CD8-positive, alpha-beta memory T cell (primary cell): ENCODE results near the gene IL6ST. TPM values are rescaled to one million over a fixed set of nuclear protein-coding genes. Genes with fewer than 3 reads are reported as not detected.

Source experiments
- CTCF ChIA-PET: fragments of 350-600 bp; sonication (Branson Sonifier 250); formaldehyde crosslinking; loops from one replicate; lab custom pipeline; 2021; ENCODE audit warnings: antibody characterized with exemption; lab: Charles Lee
- POLR2A ChIA-PET: fragments of 350-600 bp; sonication (Branson Sonifier 250); formaldehyde crosslinking; loops from one replicate; lab custom pipeline; 2021; ENCODE audit warnings: antibody characterized with exemption; lab: Charles Lee
- DNase-seq, 5 donors: peaks; one replicate each; pipeline versions ENCODE4 v3.0.0 to v3.0.0-alpha.2; 2020 to 2022; ENCODE audit warnings: mixed read lengths in 1 of 5
- H3K27ac ChIP-seq: one replicate; pipeline ENCODE4 v1.7.0; 2013; ENCODE audit warnings: low read depth, mild to moderate bottlenecking, low read length, moderate library complexity
- H3K27me3 ChIP-seq: 2 replicates; pipeline ENCODE4 v1.7.0; 2013; ENCODE audit warnings: low read length, mild to moderate bottlenecking; ENCODE audit not compliant: insufficient read depth, poor library complexity, severe bottlenecking
- H3K36me3 ChIP-seq: 2 replicates; pipeline ENCODE4 v1.7.0; 2013; ENCODE audit warnings: mild to moderate bottlenecking, low read length, moderate library complexity; ENCODE audit not compliant: insufficient read depth
- H3K4me1 ChIP-seq: 2 replicates; pipeline ENCODE4 v1.7.0; 2013; ENCODE audit warnings: mild to moderate bottlenecking, low read length, moderate library complexity; ENCODE audit not compliant: insufficient read depth
- H3K4me3 ChIP-seq: 2 replicates; pipeline ENCODE4 v1.7.0; 2013; ENCODE audit warnings: mild to moderate bottlenecking, low read length
- H3K9me3 ChIP-seq: 2 replicates; pipeline ENCODE4 v1.7.0; 2013; ENCODE audit warnings: mild to moderate bottlenecking, low read length
- H3K27ac Mint-ChIP-seq, 8 donors: one replicate each; pipeline ENCODE4 v1.8.0; 2020 to 2021; ENCODE audit warnings: mixed read lengths in 8 of 8, mild to moderate bottlenecking in 6 of 8, inconsistent platforms in 3 of 8, moderate library complexity in 3 of 8
- H3K27me3 Mint-ChIP-seq, 2 donors: one replicate each; pipeline ENCODE4 v1.8.0; 2020 to 2021; ENCODE audit warnings: mixed read lengths in 2 of 2, mild to moderate bottlenecking in 1 of 2, moderate library complexity in 1 of 2
- H3K36me3 Mint-ChIP-seq, 3 donors: one replicate each; pipeline ENCODE4 v1.8.0; 2020 to 2021; ENCODE audit warnings: mixed read lengths in 3 of 3, inconsistent platforms in 1 of 3, mild to moderate bottlenecking in 1 of 3
- H3K4me1 Mint-ChIP-seq, 3 donors: one replicate each; pipeline ENCODE4 v1.8.0; 2020 to 2021; ENCODE audit warnings: mixed read lengths in 3 of 3, inconsistent platforms in 1 of 3, mild to moderate bottlenecking in 1 of 3
- H3K4me3 Mint-ChIP-seq, 7 donors: one replicate each; pipeline ENCODE4 v1.8.0; 2020 to 2021; ENCODE audit warnings: mixed read lengths in 7 of 7, mild to moderate bottlenecking in 6 of 7, moderate library complexity in 4 of 7, inconsistent platforms in 2 of 7
- H3K9me3 Mint-ChIP-seq, 5 donors: one replicate each; pipeline ENCODE4 v1.8.0; 2020 to 2022; ENCODE audit warnings: mixed read lengths in 5 of 5, mild to moderate bottlenecking in 3 of 5, moderate library complexity in 2 of 5, inconsistent platforms in 1 of 5
- polyA plus RNA-seq: library from polyadenylated mRNA; unstranded; fragments of 300-500 nt; fragmentation: Illumina TruSeq; gene quantifications from one replicate; pipeline ENCODE4 v1.2.3, GENCODE V29; 2021
- total RNA-seq, 2 experiments: library from RNA; stranded (reverse); gene quantifications; one replicate each; pipeline ENCODE4 v1.2.3, GENCODE V29; 2021

The IL6ST gene
- total and polyA plus RNA-seq, 3 experiments from 2014 or later, result 18.1 to 60.0 (median 52.2) TPM

GRCh38 chr5:56012281-56012963 is 17.7 kb upstream of the IL6ST start:
- H3K4me1 ChIP-seq, result peaks cover 28% of the 10 kb centered on the region
- no peaks in the 10 kb centered on the region for H3K36me3 Mint-ChIP-seq
- H3K27ac Mint-ChIP-seq, result peak overlapping the region; percentile 21 to 91 (median 58)
- DNase-seq, result peak in 3 of 5 donors; percentile 2 to 57 (median 30)
- no peaks in the 10 kb centered on the region for H3K9me3 ChIP-seq
- H3K9me3 Mint-ChIP-seq, result no peaks in the 10 kb centered on the region
- ChIA-PET CTCF (interaction anchor here (1.5 kb wide), 1 partner anchor 12 kb away, joined by 4 read pairs; no protein-coding TSS in a partner anchor), POLR2A (interaction anchor here (1.2 to 1.8 kb wide), 2 partner anchors 18 to 47 kb away, joined by 4 to 10 read pairs; partner anchors contain the start of gene IL6ST)
- H3K27me3 ChIP-seq, result no peaks in the 10 kb centered on the region
- peak overlapping the region in 5 of 7 donors; percentile 2 to 71 (median 7) for H3K4me3 Mint-ChIP-seq
- H3K27ac ChIP-seq, result no peak overlapping the region
- peaks cover 0 to 1% of the 10 kb centered on the region in 2 donors for H3K27me3 Mint-ChIP-seq
- peaks cover 14 to 22% (median 18%) of the 10 kb centered on the region in 3 donors for H3K4me1 Mint-ChIP-seq
- peak overlapping the region; percentile 9 for H3K4me3 ChIP-seq
- H3K36me3 ChIP-seq, result no peaks in the 10 kb centered on the region

GRCh38 chr5:56011835-56012234 is 17.1 kb upstream of the IL6ST start:
- H3K4me3 ChIP-seq, result peak overlapping the region; percentile 9
- H3K27ac ChIP-seq, result no peak overlapping the region
- POLR2A ChIA-PET, result interaction anchor here (1.2 to 1.8 kb wide), 2 partner anchors 17 to 47 kb away, joined by 4 to 10 read pairs; partner anchors contain the start of gene IL6ST

GRCh38 chr5:56010431-56010830 is 15.7 kb upstream of the IL6ST start:
- no peaks in the 10 kb centered on the region for H3K9me3 ChIP-seq
- H3K4me1 ChIP-seq, result peaks cover 34% of the 10 kb centered on the region
- CTCF ChIA-PET, result interaction anchor here (1.3 kb wide), 1 partner anchor 49 kb away, joined by 3 read pairs; no protein-coding TSS in a partner anchor
- POLR2A ChIA-PET, result no interaction called here
- H3K4me3 ChIP-seq, result no peak overlapping the region
- H3K36me3 ChIP-seq, result no peaks in the 10 kb centered on the region
- Mint-ChIP-seq H3K36me3 (no peaks in the 10 kb centered on the region), H3K27ac (peak overlapping the region in 1 of 8 donors; percentile 45), H3K4me3 (no peak overlapping the region), H3K4me1 (peaks cover 20 to 34% (median 26%) of the 10 kb centered on the region in 3 donors), H3K27me3 (peaks cover 0 to 5% of the 10 kb centered on the region in 2 donors), H3K9me3 (no peaks in the 10 kb centered on the region)
- no peak for DNase-seq
- no peak overlapping the region for H3K27ac ChIP-seq
- H3K27me3 ChIP-seq, result no peaks in the 10 kb centered on the region

More at GRCh38 chr5:56011835-56012234, 17.1 kb upstream of the IL6ST start:
- Histone ChIP-seq H3K36me3 (no peaks in the 10 kb centered on the region), H3K9me3 (no peaks in the 10 kb centered on the region), H3K27me3 (no peaks in the 10 kb centered on the region), H3K4me1 (peaks cover 28% of the 10 kb centered on the region)
- DNase-seq, result no peak
- CTCF ChIA-PET, result interaction anchor here (1.5 kb wide), 1 partner anchor 13 kb away, joined by 4 read pairs; no protein-coding TSS in a partner anchor
- Mint-ChIP-seq H3K27ac (peak overlapping the region in 7 of 8 donors; percentile 21 to 91 (median 62)), H3K36me3 (no peaks in the 10 kb centered on the region), H3K4me1 (peaks cover 14 to 22% (median 18%) of the 10 kb centered on the region in 3 donors), H3K4me3 (peak overlapping the region in 3 of 7 donors; percentile 2 to 71 (median 7)), H3K27me3 (peaks cover 0 to 1% of the 10 kb centered on the region in 2 donors), H3K9me3 (no peaks in the 10 kb centered on the region)

GRCh38 chr5:56006600-56006999 is 11.8 kb upstream of the IL6ST start:
- Mint-ChIP-seq H3K36me3 (no peaks in the 10 kb centered on the region), H3K4me1 (peaks cover 6 to 15% (median 13%) of the 10 kb centered on the region in 3 donors), H3K27ac (no peak overlapping the region), H3K4me3 (no peak overlapping the region), H3K9me3 (peaks cover 0 to 6% (median 0%) of the 10 kb centered on the region in 5 donors), H3K27me3 (peaks cover 0 to 5% of the 10 kb centered on the region in 2 donors)
- Histone ChIP-seq H3K27ac (no peak overlapping the region), H3K36me3 (no peaks in the 10 kb centered on the region), H3K27me3 (no peaks in the 10 kb centered on the region), H3K9me3 (no peaks in the 10 kb centered on the region), H3K4me3 (no peak overlapping the region), H3K4me1 (peaks cover 14% of the 10 kb centered on the region)
- no peak for DNase-seq
- CTCF ChIA-PET, result no interaction called here
- POLR2A ChIA-PET, result interaction anchor here (0.5 kb wide), 1 partner anchor 36 kb away, joined by 3 read pairs; no protein-coding TSS in a partner anchor

- H3K9me3 Mint-ChIP-seq, result peaks cover 0 to 6% (median 0%) of the 10 kb centered on the region in 5 donors
- Histone ChIP-seq H3K9me3 (no peaks in the 10 kb centered on the region), H3K4me3 (no peak overlapping the region), H3K27me3 (no peaks in the 10 kb centered on the region), H3K36me3 (no peaks in the 10 kb centered on the region), H3K4me1 (peaks cover 10% of the 10 kb centered on the region), H3K27ac (no peak overlapping the region)
- ChIA-PET CTCF (no interaction called here), POLR2A (interaction anchor here (0.5 kb wide), 1 partner anchor 37 kb away, joined by 3 read pairs; no protein-coding TSS in a partner anchor)
- H3K36me3 Mint-ChIP-seq, result no peaks in the 10 kb centered on the region
- DNase-seq, result no peak
- no peak overlapping the region for H3K4me3 Mint-ChIP-seq
- no peak overlapping the region for H3K27ac Mint-ChIP-seq
- H3K4me1 Mint-ChIP-seq, result peaks cover 6 to 12% (median 12%) of the 10 kb centered on the region in 3 donors
- peaks cover 0 to 5% of the 10 kb centered on the region in 2 donors for H3K27me3 Mint-ChIP-seq
Measured at GRCh38 chr5:56006094-56006493, 11.3 kb upstream of the IL6ST start.

- Histone ChIP-seq H3K27ac (no peak overlapping the region), H3K4me1 (peaks cover 6% of the 10 kb centered on the region), H3K9me3 (no peaks in the 10 kb centered on the region), H3K36me3 (no peaks in the 10 kb centered on the region), H3K4me3 (no peak overlapping the region), H3K27me3 (no peaks in the 10 kb centered on the region)
- Mint-ChIP-seq H3K4me3 (no peak overlapping the region), H3K9me3 (peaks cover 0 to 6% (median 0%) of the 10 kb centered on the region in 5 donors), H3K27ac (peak overlapping the region in 1 of 8 donors; percentile 18), H3K36me3 (no peaks in the 10 kb centered on the region), H3K4me1 (peaks cover 6 to 12% (median 9%) of the 10 kb centered on the region in 3 donors), H3K27me3 (peaks cover 0 to 3% of the 10 kb centered on the region in 2 donors)
- ChIA-PET CTCF (no interaction called here), POLR2A (no interaction called here)
- no peak for DNase-seq
Measured at GRCh38 chr5:56004874-56005273, 10.1 kb upstream of the IL6ST start.

- H3K27me3 Mint-ChIP-seq, result peaks cover 0 to 3% of the 10 kb centered on the region in 2 donors
- no peaks in the 10 kb centered on the region for H3K36me3 ChIP-seq
- no peak for DNase-seq
- peaks cover 6 to 12% (median 9%) of the 10 kb centered on the region in 3 donors for H3K4me1 Mint-ChIP-seq
- H3K4me3 ChIP-seq, result no peak overlapping the region
- no peaks in the 10 kb centered on the region for H3K36me3 Mint-ChIP-seq
- H3K27ac Mint-ChIP-seq, result peak overlapping the region in 1 of 8 donors; percentile 42
- no peak overlapping the region for H3K4me3 Mint-ChIP-seq
- POLR2A ChIA-PET, result no interaction called here
- H3K27me3 ChIP-seq, result no peaks in the 10 kb centered on the region
- H3K4me1 ChIP-seq, result peaks cover 6% of the 10 kb centered on the region
- peaks cover 0 to 6% (median 0%) of the 10 kb centered on the region in 5 donors for H3K9me3 Mint-ChIP-seq
- H3K27ac ChIP-seq, result no peak overlapping the region
- no peaks in the 10 kb centered on the region for H3K9me3 ChIP-seq
- CTCF ChIA-PET, result interaction anchor here (1.2 to 1.4 kb wide), 2 partner anchors 17 to 67 kb away, joined by 3 to 4 read pairs; no protein-coding TSS in a partner anchor
Measured at GRCh38 chr5:56003679-56004078, 8.9 kb upstream of the IL6ST start.
